Endothelial cell of umbilical vein (primary cell): ENCODE results near the gene PLEKHG4. TPM values are rescaled to one million over a fixed set of nuclear protein-coding genes. Genes with fewer than 3 reads are reported as not detected.

Experiments used
- Bru-seq: library from RNA; stranded (reverse); fragments of 400-500 nt; gene quantifications from one replicate; lab custom pipeline; 2021; lab: Mats Ljungman, UMichigan
- BruChase-seq, 2 experiments: library from RNA; stranded (reverse); fragments of 400-500 nt; gene quantifications; one replicate each; lab custom pipeline; 2021; lab: Mats Ljungman, UMichigan
- BruUV-seq: library from RNA; stranded (reverse); fragments of 400-500 nt; replicated peaks from 2 replicates; lab custom pipeline; 2021; lab: Mats Ljungman, UMichigan
- CTCF ChIA-PET: fragments of 300-600, 350-600 bp; sonication (Branson Sonifier 250); formaldehyde crosslinking; loops from one replicate; lab custom pipeline; 2021; ENCODE audit warnings: antibody characterized with exemption, inconsistent platforms; lab: Charles Lee
- POLR2A ChIA-PET: fragments of 300-600, 350-600 bp; sonication (Branson Sonifier 250); formaldehyde crosslinking; loops from one replicate; lab custom pipeline; 2021; ENCODE audit warnings: antibody characterized with exemption, inconsistent platforms; lab: Charles Lee
- DNase-seq: peaks from one replicate; pipeline ENCODE4 v3.0.0-alpha.2; 2011; ENCODE audit warnings: low read depth, low spot score
- FAIRE-seq: peaks from 2 replicates; lab custom pipeline; 2011; peaks lifted over from hg19 to GRCh38; lab: Jason Lieb, UNC
- H2AFZ ChIP-seq: 2 replicates; pipeline ENCODE4 v1.6.0; 2012; ENCODE audit warnings: low read depth, low read length, control low read depth, inconsistent platforms
- H3K27ac ChIP-seq: 2 replicates; pipeline ENCODE4 v1.5.1; 2011; ENCODE audit warnings: low read depth, mild to moderate bottlenecking, control low read depth, low read length, moderate library complexity; ENCODE audit not compliant: insufficient read depth
- H3K27me3 ChIP-seq, 2 experiments: 2 replicates each; pipeline versions ENCODE4 v1.6.0 to v1.6.1; 2011; ENCODE audit warnings: low read length in 2 of 2, mixed read lengths in 1 of 2; ENCODE audit not compliant: control insufficient read depth in 2 of 2, insufficient read depth in 2 of 2
- H3K36me3 ChIP-seq, 2 experiments: 2 replicates in 1 of 2; 3 replicates in 1 of 2; pipeline ENCODE4 v1.5.1; 2011; ENCODE audit warnings: low read length in 2 of 2, mild to moderate bottlenecking in 1 of 2, moderate library complexity in 1 of 2; ENCODE audit not compliant: control insufficient read depth in 2 of 2, insufficient read depth in 2 of 2; ENCODE audit errors: extremely low read depth in 1 of 2
- H3K4me1 ChIP-seq: 3 replicates; pipeline ENCODE4 v1.5.1; 2011; ENCODE audit warnings: mild to moderate bottlenecking, low read length; ENCODE audit not compliant: control insufficient read depth, insufficient read depth; ENCODE audit errors: extremely low read depth
- H3K4me2 ChIP-seq: 2 replicates; pipeline ENCODE4 v1.6.1; 2011; ENCODE audit warnings: low read length, control low read depth, mixed read lengths; ENCODE audit not compliant: insufficient read depth
- H3K4me3 ChIP-seq, 3 experiments: fragments of 200-600 bp in 1 of 3; sonication (generic), shearing (Covaris generic) in 1 of 3; replicated peaks in 1 of 3; 2 replicates each; pipeline ENCODE4 v1.5.1; 2011 to 2016; ENCODE audit warnings: control low read depth in 3 of 3, low read length in 3 of 3, mild to moderate bottlenecking in 2 of 3, inconsistent platforms in 1 of 3, low read depth in 1 of 3, moderate library complexity in 1 of 3; ENCODE audit not compliant: insufficient read depth in 1 of 3
- H3K79me2 ChIP-seq: 2 replicates; pipeline ENCODE4 v1.6.0; 2012; ENCODE audit warnings: low read length, inconsistent platforms; ENCODE audit not compliant: control insufficient read depth, insufficient read depth
- H3K9ac ChIP-seq: replicated peaks from 2 replicates; pipeline ENCODE3; 2011; ENCODE audit warnings: low read length, control low read depth; ENCODE audit not compliant: insufficient read depth; ENCODE audit errors: extremely low read depth
- H3K9me1 ChIP-seq: replicated peaks from 3 replicates; pipeline ENCODE4 v1.6.0; 2011; ENCODE audit warnings: mild to moderate bottlenecking, low read length; ENCODE audit not compliant: control insufficient read depth, insufficient read depth; ENCODE audit errors: extremely low read depth
- H3K9me3 ChIP-seq: replicated peaks from 2 replicates; pipeline ENCODE4 v1.5.1; 2012; ENCODE audit warnings: low read length, inconsistent platforms; ENCODE audit not compliant: control insufficient read depth, insufficient read depth
- H4K20me1 ChIP-seq: replicated peaks from 2 replicates; pipeline ENCODE3; 2011; ENCODE audit warnings: mild to moderate bottlenecking, low read length; ENCODE audit not compliant: control insufficient read depth, insufficient read depth; ENCODE audit errors: extremely low read depth
- FOS ChIP-seq: IDR thresholded peaks from 2 replicates; pipeline ENCODE4 v1.6.1; 2011; ENCODE audit warnings: mild to moderate bottlenecking, low read length, moderate library complexity, borderline replicate concordance; ENCODE audit not compliant: insufficient read depth
- JUN ChIP-seq: IDR thresholded peaks from 2 replicates; pipeline ENCODE4 v1.6.1; 2011; ENCODE audit warnings: borderline replicate concordance, low read depth; ENCODE audit not compliant: insufficient read length, insufficient read depth
- POLR2AphosphoS5 ChIP-seq: IDR thresholded peaks from 2 replicates; pipeline ENCODE4 v1.6.1; 2012; ENCODE audit warnings: low read depth, mild to moderate bottlenecking, control low read depth, low read length, moderate library complexity; ENCODE audit not compliant: insufficient read depth
- dilution Hi-C: fragments of 300-500 bp; cut with MboI; formaldehyde crosslinking; loops from one replicate; pipeline ENCODE4 v1.15.0; 2019; ENCODE audit warnings: low sequenced_read_pairs; ENCODE audit not compliant: extremely low pct_ligation_motif_present
- intact Hi-C: fragments of 100-400 bp; cut with micrococcal nuclease; formaldehyde crosslinking; loops from one replicate; pipeline ENCODE4 v1.10.0; 2022
- long read RNA-seq: library from polyadenylated mRNA; stranded (forward); transcript quantifications from one replicate; pipeline ENCODE4 v2.0.0, GENCODE V29; 2021
- polyA minus RNA-seq, 3 experiments: library from RNA; depleted of rRNA, polyadenylated mRNA; stranded (reverse); fragments of >200 nt; gene quantifications; 1 replicate in 1 of 3; 2 replicates in 2 of 3; pipeline ENCODE4 v1.2.3, GENCODE V29; 2011
- polyA plus RNA-seq, 4 experiments: library from polyadenylated mRNA; depleted of rRNA in 3 of 4; stranded (reverse) in 3 of 4; unstranded in 1 of 4; fragments of >200 nt; gene quantifications; 2 replicates each; pipeline versions ENCODE4 v1.2.1 to v1.2.3, GENCODE V29; 2011 to 2012; ENCODE audit warnings: missing spikeins in 1 of 4
- total RNA-seq: library from RNA; stranded (reverse); gene quantifications from 2 replicates; pipeline ENCODE4 v1.2.3, GENCODE V29; 2021
- TF ChIP-seq, protein P1 (sequence below), 2 donors: IDR thresholded peaks; 1 replicate in 1 of 2; 2 replicates in 1 of 2; pipeline ENCODE4 v1.5.1; 2011; ENCODE audit warnings: low read length in 2 of 2, mild to moderate bottlenecking in 2 of 2, moderate library complexity in 2 of 2, control low read depth in 1 of 2, inconsistent platforms in 1 of 2, low read depth in 1 of 2; ENCODE audit not compliant: insufficient read depth in 1 of 2; ENCODE audit errors: extremely low read depth in 1 of 2
- TF ChIP-seq, protein P2 (sequence below): IDR thresholded peaks from 2 replicates; pipeline ENCODE4 v1.6.1; 2011; ENCODE audit not compliant: insufficient read depth, insufficient read length

Gene PLEKHG4
- total RNA-seq (23.9 and 26.6 TPM in 2 replicates), polyA plus RNA-seq (34.8 and 35.6 TPM in 2 replicates), polyA minus RNA-seq (24.7 and 29.8 TPM in 2 replicates), Bru-seq, nascent RNA (percentile 38 among the genes with signal in this experiment), BruChase-seq, experiment 1, labeled RNA remaining after a 6-hour chase (percentile 60 among the genes with signal in this experiment), BruChase-seq, experiment 2, labeled RNA remaining after a 2-hour chase (percentile 48 among the genes with signal in this experiment)
- polyA plus RNA-seq (2011; cell fraction: cytosol; rRNA removed): 16.0 and 25.5 TPM in 2 replicates
- 203 and 244 TPM in 2 replicates for polyA plus RNA-seq (2011; cell fraction: nucleus; rRNA removed)
- polyA plus RNA-seq (2012): 51.6 and 59.7 TPM in 2 replicates
- 16.2 TPM for polyA minus RNA-seq (2011; cell fraction: cytosol; rRNA and poly(A)+ RNA removed)
- polyA minus RNA-seq (2011; cell fraction: nucleus; rRNA and poly(A)+ RNA removed): 23.7 and 30.6 TPM in 2 replicates
- long read RNA-seq, full-length matches to known transcripts: 2 of 37 reads
- long read RNA-seq, partial matches to known transcripts: 8 of 37 reads
- long read RNA-seq, other reads (novel, unspliced or antisense): 27 of 37 reads

GRCh38 chr16:67279296-67280089, at the start of gene PLEKHG4:
PLEKHG4 (plus strand) TSS chr16:67279532; CDS start chr16:67280045, 513 bp downstream.
- Histone ChIP-seq H3K4me3 (peak within 1 kb of the TSS; percentile 16 to 60 (median 51)), H3K9me1 (no peaks in the 10 kb centered on the region), H3K36me3 (peaks cover 0 to 3% of the 10 kb centered on the region in 2 experiments), H2AFZ (peak within 1 kb of the TSS; percentile 79), H4K20me1 (no peaks in the 10 kb centered on the region), H3K27ac (peak within 1 kb of the TSS; percentile 78), H3K27me3 (no peaks in the 10 kb centered on the region), H3K4me2 (peak within 1 kb of the TSS; percentile 59), H3K4me1 (peaks cover 21% of the 10 kb centered on the region), H3K9me3 (no peaks in the 10 kb centered on the region), H3K9ac (peak within 1 kb of the TSS; percentile 71), H3K79me2 (peaks cover 9% of the 10 kb centered on the region)
- dilution Hi-C loops: no loop called here
- no TSS peak for BruUV-seq
- TF ChIP-seq, protein P1, sequence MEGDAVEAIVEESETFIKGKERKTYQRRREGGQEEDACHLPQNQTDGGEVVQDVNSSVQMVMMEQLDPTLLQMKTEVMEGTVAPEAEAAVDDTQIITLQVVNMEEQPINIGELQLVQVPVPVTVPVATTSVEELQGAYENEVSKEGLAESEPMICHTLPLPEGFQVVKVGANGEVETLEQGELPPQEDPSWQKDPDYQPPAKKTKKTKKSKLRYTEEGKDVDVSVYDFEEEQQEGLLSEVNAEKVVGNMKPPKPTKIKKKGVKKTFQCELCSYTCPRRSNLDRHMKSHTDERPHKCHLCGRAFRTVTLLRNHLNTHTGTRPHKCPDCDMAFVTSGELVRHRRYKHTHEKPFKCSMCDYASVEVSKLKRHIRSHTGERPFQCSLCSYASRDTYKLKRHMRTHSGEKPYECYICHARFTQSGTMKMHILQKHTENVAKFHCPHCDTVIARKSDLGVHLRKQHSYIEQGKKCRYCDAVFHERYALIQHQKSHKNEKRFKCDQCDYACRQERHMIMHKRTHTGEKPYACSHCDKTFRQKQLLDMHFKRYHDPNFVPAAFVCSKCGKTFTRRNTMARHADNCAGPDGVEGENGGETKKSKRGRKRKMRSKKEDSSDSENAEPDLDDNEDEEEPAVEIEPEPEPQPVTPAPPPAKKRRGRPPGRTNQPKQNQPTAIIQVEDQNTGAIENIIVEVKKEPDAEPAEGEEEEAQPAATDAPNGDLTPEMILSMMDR (IDR thresholded peaks at IDR 0.05; ENCODE audit: extremely low read depth in 1 of 2, insufficient read depth in 1 of 2, low read depth in 1 of 2, low read length in 2 of 2): peak; percentile 73
- TF ChIP-seq, protein P2, sequence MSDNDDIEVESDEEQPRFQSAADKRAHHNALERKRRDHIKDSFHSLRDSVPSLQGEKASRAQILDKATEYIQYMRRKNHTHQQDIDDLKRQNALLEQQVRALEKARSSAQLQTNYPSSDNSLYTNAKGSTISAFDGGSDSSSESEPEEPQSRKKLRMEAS: peak; percentile 70
- TF ChIP-seq POLR2AphosphoS5 (peak; percentile 87), JUN (no peak), FOS (no peak)
- FAIRE-seq: peak; percentile 60
- DNase-seq: peak; percentile 71
- ChIA-PET CTCF (interaction anchor here (1.0 to 3.5 kb wide), 9 partner anchors 10 to 149 kb away, joined by 3 to 35 read pairs (median 6); partner anchors contain the start of gene FHOD1), POLR2A (no interaction called here)
- intact Hi-C loops: loop anchor here (1.0 to 5.0 kb wide), 5 partner anchors 33 to 188 kb away; partner anchors contain the start of genes TPPP3 and ZDHHC1
